H9 (cell line): ENCODE results near the gene TMEM126A. TPM values are rescaled to one million over a fixed set of nuclear protein-coding genes. Genes with fewer than 3 reads are reported as not detected.

ENCODE experiments used
- DNase-seq: peaks from one replicate; pipeline ENCODE4 v3.0.0-alpha.2; 2017
- H2AFZ ChIP-seq: one replicate; pipeline ENCODE4 v1.6.1; 2013; ENCODE audit warnings: mild to moderate bottlenecking, low read length, control low read depth, moderate library complexity
- H2AK5ac ChIP-seq: 2 replicates; pipeline ENCODE4 v1.6.1; 2013; ENCODE audit warnings: low read length, control low read depth, mixed read lengths; ENCODE audit not compliant: insufficient read length
- H2BK120ac ChIP-seq: one replicate; pipeline ENCODE4 v1.6.1; 2013; ENCODE audit warnings: low read depth, mild to moderate bottlenecking, low read length, control low read depth, inconsistent platforms; ENCODE audit not compliant: poor library complexity, severe bottlenecking
- H2BK12ac ChIP-seq: 2 replicates; pipeline ENCODE4 v1.6.1; 2013; ENCODE audit warnings: low read length, control low read depth, mixed read lengths, low read depth; ENCODE audit not compliant: insufficient read length
- H2BK15ac ChIP-seq: 2 replicates; pipeline ENCODE4 v1.6.1; 2013; ENCODE audit warnings: low read depth, low read length, control low read depth
- H2BK20ac ChIP-seq: one replicate; pipeline ENCODE4 v1.6.1; 2013; ENCODE audit warnings: low read depth, mild to moderate bottlenecking, low read length, control low read depth, inconsistent platforms; ENCODE audit not compliant: poor library complexity, severe bottlenecking
- H2BK5ac ChIP-seq: 2 replicates; pipeline ENCODE4 v1.6.1; 2013; ENCODE audit warnings: low read length, control low read depth, mixed read lengths; ENCODE audit not compliant: insufficient read length
- H3K14ac ChIP-seq: 2 replicates; pipeline ENCODE4 v1.6.1; 2013; ENCODE audit warnings: low read length, control low read depth; ENCODE audit not compliant: insufficient read depth
- H3K18ac ChIP-seq: 2 replicates; pipeline ENCODE4 v1.6.1; 2013; ENCODE audit warnings: low read depth, mild to moderate bottlenecking, mixed read lengths, low read length, control low read depth; ENCODE audit not compliant: insufficient read length
- H3K23ac ChIP-seq: 2 replicates; pipeline ENCODE4 v1.6.1; 2013; ENCODE audit warnings: low read length, control low read depth, mixed read lengths, low read depth; ENCODE audit not compliant: insufficient read length
- H3K23me2 ChIP-seq: 2 replicates; pipeline ENCODE4 v1.6.1; 2013; ENCODE audit warnings: low read depth, mild to moderate bottlenecking, mixed read lengths, low read length, control low read depth; ENCODE audit not compliant: insufficient read length, poor library complexity, severe bottlenecking
- H3K27ac ChIP-seq: 2 replicates; pipeline ENCODE4 v1.5.1; 2013; ENCODE audit warnings: low read length, control low read depth, mixed read lengths, low read depth; ENCODE audit not compliant: insufficient read length
- H3K27me3 ChIP-seq: 2 replicates; pipeline ENCODE4 v1.6.1; 2013; ENCODE audit warnings: low read length, control low read depth, inconsistent platforms; ENCODE audit not compliant: insufficient read depth
- H3K4ac ChIP-seq: 2 replicates; pipeline ENCODE4 v1.6.1; 2013; ENCODE audit warnings: low read depth, mild to moderate bottlenecking, control low read depth, inconsistent platforms, low read length, moderate library complexity
- H3K4me1 ChIP-seq: 2 replicates; pipeline ENCODE4 v1.6.1; 2013; ENCODE audit warnings: low read length, control low read depth, inconsistent platforms; ENCODE audit not compliant: insufficient read depth
- H3K4me2 ChIP-seq: 2 replicates; pipeline ENCODE4 v1.6.1; 2013; ENCODE audit warnings: low read length, control low read depth, mixed read lengths; ENCODE audit not compliant: insufficient read length, insufficient read depth
- H3K56ac ChIP-seq: 2 replicates; pipeline ENCODE4 v1.6.1; 2013; ENCODE audit warnings: low read depth, mild to moderate bottlenecking, mixed read lengths, low read length, control low read depth; ENCODE audit not compliant: insufficient read length
- H3K79me1 ChIP-seq: 2 replicates; pipeline ENCODE4 v1.6.1; 2013; ENCODE audit warnings: low read depth, mild to moderate bottlenecking, moderate library complexity, low read length, control low read depth, inconsistent platforms; ENCODE audit not compliant: insufficient read depth, poor library complexity, severe bottlenecking
- H3K79me2 ChIP-seq: 2 replicates; pipeline ENCODE4 v1.6.1; 2013; ENCODE audit warnings: low read length, control low read depth, inconsistent platforms; ENCODE audit not compliant: insufficient read depth
- H3K9ac ChIP-seq: 2 replicates; pipeline ENCODE4 v1.6.1; 2013; ENCODE audit warnings: low read length, control low read depth, mixed read lengths; ENCODE audit not compliant: insufficient read length; ENCODE audit errors: extremely low read depth
- H3K9me3 ChIP-seq: one replicate; pipeline ENCODE4 v1.6.1; 2013; ENCODE audit warnings: low read depth, low read length, inconsistent platforms; ENCODE audit not compliant: control insufficient read depth
- H3T11ph ChIP-seq: one replicate; pipeline ENCODE4 v1.6.1; 2013; ENCODE audit warnings: mild to moderate bottlenecking, low read length, control low read depth, inconsistent platforms
- H4K20me1 ChIP-seq: one replicate; pipeline ENCODE4 v1.6.1; 2013; ENCODE audit not compliant: control insufficient read depth, insufficient read length, insufficient read depth
- H4K5ac ChIP-seq: 2 replicates; pipeline ENCODE4 v1.6.1; 2013; ENCODE audit warnings: low read depth, mild to moderate bottlenecking, mixed read lengths, low read length, control low read depth; ENCODE audit not compliant: insufficient read length
- H4K8ac ChIP-seq: replicated peaks from 2 replicates; pipeline ENCODE4 v1.6.1; 2013; ENCODE audit warnings: low read length, control low read depth, mixed read lengths, low read depth; ENCODE audit not compliant: insufficient read length
- H4K91ac ChIP-seq: 2 replicates; pipeline ENCODE4 v1.6.1; 2013; ENCODE audit warnings: low read depth, mild to moderate bottlenecking, moderate library complexity, mixed read lengths, low read length, control low read depth; ENCODE audit not compliant: insufficient read length
- H3K27ac Mint-ChIP-seq, 3 experiments: 2 replicates in 2 of 3; 3 replicates in 1 of 3; pipeline ENCODE4 v1.8.0; 2020 to 2021; ENCODE audit warnings: mixed read lengths in 3 of 3, mild to moderate bottlenecking in 1 of 3, moderate library complexity in 1 of 3
- H3K27me3 Mint-ChIP-seq: 2 replicates; pipeline ENCODE4 v1.8.0; 2021; ENCODE audit warnings: low read depth, mild to moderate bottlenecking, moderate library complexity, mixed read lengths
- H3K36me3 Mint-ChIP-seq, 3 experiments: 2 replicates in 2 of 3; 3 replicates in 1 of 3; pipeline ENCODE4 v1.8.0; 2020 to 2021; ENCODE audit warnings: low read depth in 3 of 3, mixed read lengths in 3 of 3; ENCODE audit not compliant: insufficient read depth in 1 of 3
- H3K4me1 Mint-ChIP-seq, 2 experiments: 2 replicates each; pipeline ENCODE4 v1.8.0; 2020; ENCODE audit warnings: mixed read lengths in 2 of 2
- H3K4me3 Mint-ChIP-seq, 2 experiments: 2 replicates in 1 of 2; 3 replicates in 1 of 2; pipeline ENCODE4 v1.8.0; 2020 to 2021; ENCODE audit warnings: mild to moderate bottlenecking in 2 of 2, mixed read lengths in 2 of 2, moderate library complexity in 1 of 2
- H3K9me3 Mint-ChIP-seq, 2 experiments: 2 replicates in 1 of 2; 3 replicates in 1 of 2; pipeline ENCODE4 v1.8.0; 2020; ENCODE audit warnings: mild to moderate bottlenecking in 2 of 2, mixed read lengths in 2 of 2, moderate library complexity in 1 of 2
- CTCF ChIP-seq: fragments of 200-600 bp; sonication (generic); conservative IDR thresholded peaks from 3 replicates; pipeline ENCODE4 v1.8.0; 2021; ENCODE audit warnings: antibody characterized with exemption, mild to moderate bottlenecking
- WGBS: extraction: QIAGEN DNeasy Blood & Tissue Kit; methylation state at CpG from one replicate; pipeline ENCODE4 v1.1.7; 2013; ENCODE audit warnings: missing lambda C conversion rate, low lambda C conversion rate, mixed read lengths; ENCODE audit not compliant: insufficient read length; ENCODE audit errors: extremely low coverage; 5-methylcytosine and 5-hydroxymethylcytosine counted together
- long read RNA-seq: library from polyadenylated mRNA; unstranded; transcript quantifications from one replicate; pipeline ENCODE4 v2.0.0, GENCODE V29; 2020
- total RNA-seq: library from RNA; stranded (reverse); gene quantifications from 2 replicates; pipeline ENCODE4 v1.2.1, GENCODE V29; 2021

The TMEM126A gene
- total RNA-seq, result 28.0 and 35.2 TPM in 2 replicates
- long read RNA-seq, transcript TMEM126A-201 (5 exons, 739 nt), result major isoform, 9 of 9 reads
- long read RNA-seq, partial matches to known transcripts, result 0 of 9 reads
- long read RNA-seq, other reads (novel, unspliced or antisense), result 0 of 9 reads

- no peak within 1 kb of the TSS for H2BK120ac ChIP-seq
- peak within 1 kb of the TSS; percentile 84 for H3K9ac ChIP-seq
- H3K14ac ChIP-seq, result peak within 1 kb of the TSS; percentile 71
- H3K27me3 ChIP-seq, result no peaks in the 10 kb centered on the region
- no peak within 1 kb of the TSS for H4K5ac ChIP-seq
- no peak within 1 kb of the TSS for H4K91ac ChIP-seq
- no peaks in the 10 kb centered on the region; the same call in 1 of the 2 replicates for H3K4me1 ChIP-seq
- Mint-ChIP-seq H3K27ac (peak within 1 kb of the TSS; percentile 98 to 99 (median 99)), H3K27me3 (no peaks in the 10 kb centered on the region), H3K9me3 (no peaks in the 10 kb centered on the region), H3K4me3 (peak within 1 kb of the TSS; percentile 87 to 99), H3K36me3 (peaks cover 0 to 6% (median 3%) of the 10 kb centered on the region in 3 experiments; a peak in 5 of 7 replicates), H3K4me1 (peaks cover 16 to 30% of the 10 kb centered on the region in 2 experiments)
- H2BK15ac ChIP-seq, result no peak within 1 kb of the TSS
- H2BK5ac ChIP-seq, result no peak within 1 kb of the TSS
- no peak within 1 kb of the TSS for H3T11ph ChIP-seq
- H2AFZ ChIP-seq, result peak within 1 kb of the TSS; percentile 90
- H3K4ac ChIP-seq, result no peak within 1 kb of the TSS
- no peak within 1 kb of the TSS for H2AK5ac ChIP-seq
- no peak within 1 kb of the TSS for H3K23ac ChIP-seq
- no peaks in the 10 kb centered on the region for H4K20me1 ChIP-seq
- peak within 1 kb of the TSS; percentile 64 for H3K18ac ChIP-seq
- H3K4me2 ChIP-seq, result peak within 1 kb of the TSS; percentile 81
- no peak within 1 kb of the TSS for H4K8ac ChIP-seq
- H2BK20ac ChIP-seq, result no peak within 1 kb of the TSS
- no peaks in the 10 kb centered on the region for H3K79me2 ChIP-seq
- H3K9me3 ChIP-seq, result no peaks in the 10 kb centered on the region
- peak within 1 kb of the TSS; percentile 80 for H3K27ac ChIP-seq
- no peak within 1 kb of the TSS for H2BK12ac ChIP-seq
- TF ChIP-seq CTCF, result no peak
- no peaks in the 10 kb centered on the region for H3K23me2 ChIP-seq
- WGBS, result no CpG with 5 or more reads among the region's 33 CpGs
- DNase-seq, result peak; percentile 95
- no peak within 1 kb of the TSS for H3K56ac ChIP-seq
- H3K79me1 ChIP-seq, result no peaks in the 10 kb centered on the region
These were observed at the start of gene TMEM126A for GRCh38 chr11:85647604-85648299. Gene TMEM126A (plus strand): TSS chr11:85647967. CDS start chr11:85650256, 2,289 bp downstream.
